COLO829 (cell line): ENCODE measurements around the gene CSMD2.

ENCODE experiments used
- DNase-seq: peaks from one replicate; pipeline ENCODE4 v3.0.0; 2012; ENCODE audit warnings: low spot score

Gene CSMD2

GRCh38 chr1:33635336-33636012 is 529.6 kb downstream of the CSMD2 start:
- DNase-seq: no peak

- DNase-seq: peak; percentile 20
Measured at GRCh38 chr1:33634806-33635205, 530.2 kb downstream of the CSMD2 start.

GRCh38 chr1:33634143-33634542 is 530.9 kb downstream of the CSMD2 start:
- DNase-seq: no peak

- DNase-seq: peak; percentile 76
Measured at GRCh38 chr1:33633019-33633801, 531.8 kb downstream of the CSMD2 start.

GRCh38 chr1:33630686-33631085 is 534.3 kb downstream of the CSMD2 start:
- DNase-seq: no peak

- no peak for DNase-seq
Measured at GRCh38 chr1:33626801-33627200, 538.2 kb downstream of the CSMD2 start.

- DNase-seq: peak; percentile 65
Measured at GRCh38 chr1:33624991-33625870, 539.8 kb downstream of the CSMD2 start.

GRCh38 chr1:33624261-33624990 is 540.6 kb downstream of the CSMD2 start:
- no peak for DNase-seq

GRCh38 chr1:33623811-33624210 is 541.2 kb downstream of the CSMD2 start:
- DNase-seq: no peak

- no peak for DNase-seq
Measured at GRCh38 chr1:33622757-33623156, 542.3 kb downstream of the CSMD2 start.

- no peak for DNase-seq
Measured at GRCh38 chr1:33618636-33619035, 546.4 kb downstream of the CSMD2 start.

GRCh38 chr1:33617451-33617850 is 547.6 kb downstream of the CSMD2 start:
- no peak for DNase-seq

GRCh38 chr1:33616780-33617179 is 548.2 kb downstream of the CSMD2 start:
- DNase-seq: no peak

- DNase-seq: no peak
Measured at GRCh38 chr1:33615546-33615945, 549.5 kb downstream of the CSMD2 start.

GRCh38 chr1:33610864-33611455 is 554.1 kb downstream of the CSMD2 start:
- no peak for DNase-seq

GRCh38 chr1:33610391-33610790 is 554.6 kb downstream of the CSMD2 start:
- no peak for DNase-seq

GRCh38 chr1:33609739-33610138 is 555.3 kb downstream of the CSMD2 start:
- no peak for DNase-seq

GRCh38 chr1:33608825-33609400 is 556.1 kb downstream of the CSMD2 start:
- no peak for DNase-seq

- no peak for DNase-seq
Measured at GRCh38 chr1:33607444-33608005, 557.5 kb downstream of the CSMD2 start.

- DNase-seq: no peak
Measured at GRCh38 chr1:33606272-33606671, 558.8 kb downstream of the CSMD2 start.

- DNase-seq: no peak
Measured at GRCh38 chr1:33602271-33602670, 562.8 kb downstream of the CSMD2 start.
